NOMO-1 (cell line): ENCODE results near the gene LAIR2.
A peak's percentile ranks its signal among the peaks of the same experiment; 100 is the strongest.
"Not testable (repeated sequence)": the region's sequence is repeated elsewhere in the genome, so short reads cannot be mapped to it uniquely, and the experiment has no call there.

Source experiments
- DNase-seq, 2 experiments: peaks; one replicate each; lab custom pipeline; 2025; ENCODE audit not compliant: unreplicated experiment in 2 of 2; lab: John Stamatoyannopoulos, UW

LAIR2 gene

DNA sequence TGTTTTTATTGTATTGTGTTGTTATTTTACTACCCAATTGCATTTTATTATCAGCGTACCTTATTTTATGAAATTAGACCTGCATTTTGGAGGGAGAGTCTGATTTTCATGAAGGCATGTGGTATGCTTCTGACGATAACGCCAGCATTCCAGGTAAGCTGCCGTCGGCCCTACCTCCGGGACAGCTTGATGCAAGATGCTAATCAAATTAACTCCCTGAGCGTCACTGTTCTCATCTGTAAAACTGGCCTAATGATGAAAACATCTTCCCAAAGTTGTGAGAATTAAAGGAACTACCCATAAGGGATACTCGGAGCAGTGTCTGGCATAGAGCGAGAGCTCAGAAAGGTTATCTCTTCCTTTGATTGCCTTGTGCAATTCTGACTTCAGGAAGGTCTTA, 12.9 kb upstream of the LAIR2 start:
- DNase-seq: no peak

DNA sequence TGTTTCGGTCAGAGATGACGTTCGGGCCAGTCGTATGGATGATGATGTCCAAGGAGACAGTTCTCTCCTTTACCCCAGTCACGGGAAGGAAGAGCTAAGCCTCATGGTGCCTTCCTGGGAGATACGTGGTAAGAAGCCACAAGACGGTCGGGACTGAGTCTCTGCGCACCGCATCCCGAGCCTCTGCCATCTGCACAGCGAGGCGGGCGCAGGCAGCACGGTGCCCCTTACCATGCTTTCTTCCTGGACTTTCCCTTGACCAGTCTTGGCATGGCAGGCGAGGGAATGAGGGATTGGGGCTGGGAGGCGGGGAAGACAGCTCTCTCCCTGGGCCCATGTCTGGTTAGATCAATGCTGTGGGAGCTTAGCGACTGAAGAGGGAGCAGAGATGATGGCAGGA, 10.1 kb upstream of the LAIR2 start:
- no peak for DNase-seq

DNA sequence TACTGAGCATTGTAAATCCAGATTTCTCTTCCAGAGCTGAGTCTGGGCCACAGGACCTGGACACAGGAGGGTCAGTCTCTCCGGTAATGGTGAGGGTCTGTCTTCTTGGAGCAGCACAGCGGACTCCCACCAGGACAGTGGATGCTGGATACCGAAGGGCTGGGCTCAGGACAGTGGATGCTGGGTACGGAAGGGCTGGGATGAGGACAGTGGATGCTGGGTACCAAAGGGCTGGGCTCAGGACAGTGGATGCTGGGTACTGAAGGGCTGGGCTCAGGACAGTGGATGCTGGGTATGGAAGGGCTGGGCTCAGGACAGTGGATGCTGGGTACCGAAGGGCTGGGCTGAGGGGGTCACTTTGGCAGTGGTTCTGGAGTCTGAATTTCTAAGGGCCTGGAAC, 9.6 kb upstream of the LAIR2 start:
- not testable (repeated sequence) for DNase-seq

DNA sequence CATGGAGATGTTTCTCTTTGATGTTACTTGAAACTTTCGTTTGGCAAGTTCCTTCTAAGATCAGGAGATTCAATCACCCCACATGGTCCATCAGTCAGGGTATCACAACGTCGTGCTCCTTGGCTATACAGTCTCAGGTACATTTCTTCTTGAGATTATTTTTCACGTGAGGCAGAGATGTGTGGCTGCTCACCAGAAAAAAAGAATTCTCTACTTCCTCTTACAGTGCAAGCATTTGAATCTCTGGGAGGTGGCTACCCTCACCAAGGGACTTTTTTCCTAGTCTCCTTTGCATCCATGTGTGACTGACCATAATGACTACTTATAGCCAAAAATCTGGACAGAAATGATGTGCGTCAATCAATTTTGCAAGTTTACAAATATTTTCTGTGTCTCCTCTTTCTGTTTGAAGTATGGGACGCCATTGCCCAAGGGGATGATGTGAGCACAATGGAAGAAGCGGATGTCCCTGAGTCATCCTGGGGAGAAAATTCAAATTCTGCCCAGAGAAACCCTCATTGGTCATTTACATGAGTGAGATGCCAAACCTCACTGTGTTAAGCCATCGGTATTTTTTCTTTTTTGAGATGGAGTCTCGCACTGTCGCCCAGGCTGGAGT, 8.6 kb upstream of the LAIR2 start:
- DNase-seq: no peak

DNA sequence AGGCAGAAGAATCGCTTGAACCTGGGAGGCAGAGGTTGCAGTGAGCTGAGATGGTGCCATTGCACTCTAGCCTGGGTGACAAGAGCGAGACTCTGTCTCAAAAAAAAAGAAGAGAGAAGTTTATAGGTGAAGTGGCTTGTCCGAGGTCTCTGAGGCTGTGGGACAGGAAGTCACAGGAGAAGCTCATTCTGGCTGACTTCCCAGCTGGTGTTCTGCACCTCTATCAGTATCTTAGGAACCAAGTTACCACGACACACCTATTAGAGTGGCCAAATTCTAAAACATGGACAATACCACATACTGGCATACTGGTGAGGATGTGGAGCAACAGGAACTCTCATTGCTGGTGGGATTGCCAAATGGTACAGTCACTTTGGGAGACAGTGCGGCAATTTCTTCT, 7.3 kb upstream of the LAIR2 start:
- not testable (repeated sequence) for DNase-seq

DNA sequence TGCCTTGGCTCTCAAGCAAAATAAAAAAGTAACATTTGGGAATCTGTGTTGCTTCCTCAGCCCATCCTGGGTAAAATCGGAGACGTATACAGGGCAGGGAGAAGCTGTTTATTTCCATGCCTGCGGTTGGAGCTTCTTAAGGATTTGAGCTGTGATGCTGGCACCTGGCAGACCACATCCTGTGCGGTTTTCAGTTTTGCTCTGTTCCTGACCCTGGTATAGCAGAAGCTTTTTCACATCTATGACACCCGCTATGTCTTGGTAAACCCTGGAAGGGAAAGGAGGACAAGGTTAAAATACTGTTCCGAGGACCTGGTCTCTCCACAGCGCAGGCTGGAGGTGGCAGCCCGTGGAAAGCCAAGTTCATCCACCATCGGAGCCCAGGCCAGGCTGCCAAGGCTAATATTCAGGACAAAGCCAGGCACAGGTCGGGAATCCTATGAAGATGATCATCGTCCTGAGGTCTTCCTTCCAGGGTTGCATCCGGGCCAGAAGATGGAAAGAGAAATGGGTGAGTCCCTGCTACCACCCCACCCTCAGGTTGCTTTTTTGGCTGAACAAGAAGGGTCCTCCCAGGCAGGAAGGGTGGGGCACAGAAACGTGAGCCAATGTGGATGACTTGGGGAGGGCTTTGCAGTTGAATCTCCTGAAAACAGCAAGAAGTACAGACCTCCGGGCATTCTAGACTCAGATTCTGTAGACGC, 4.7 kb upstream of the LAIR2 start:
- not testable (repeated sequence) for DNase-seq

DNA sequence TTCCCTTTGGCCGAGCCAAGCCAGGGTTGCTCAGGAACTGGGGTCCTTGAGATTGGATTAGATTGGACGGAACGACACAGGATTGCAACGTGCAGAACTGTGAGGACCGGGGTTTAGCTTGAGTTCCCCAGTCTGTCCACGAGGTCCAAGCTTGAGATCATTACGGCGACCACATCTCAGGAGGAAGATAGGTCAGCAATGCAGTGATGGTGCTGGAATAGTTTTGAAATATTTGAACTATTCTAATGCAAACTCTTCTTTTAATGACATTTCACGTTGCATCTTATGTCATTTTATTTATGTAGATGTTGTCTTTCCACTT, 4.2 kb upstream of the LAIR2 start:
- DNase-seq: not testable (repeated sequence)

DNA sequence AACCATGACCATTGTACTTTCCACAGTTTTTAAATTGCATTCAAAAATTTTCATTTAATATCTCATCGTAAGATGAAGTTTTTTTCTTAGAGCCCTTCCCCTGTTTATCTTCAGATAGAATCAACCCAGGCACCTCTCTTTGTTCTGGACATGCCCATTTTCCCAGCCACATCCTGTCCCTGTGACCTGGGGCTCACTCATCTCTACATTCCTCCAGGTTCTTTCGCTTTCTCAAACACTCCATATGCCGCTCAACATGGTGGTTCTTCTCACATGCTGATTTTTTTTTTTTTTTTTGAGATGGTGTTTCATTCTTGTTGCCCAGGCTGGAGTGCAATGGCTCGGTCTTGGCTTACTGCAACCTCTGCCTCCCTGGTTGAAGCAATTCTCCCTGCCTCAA, 2.9 kb downstream of the LAIR2 start:
- not testable (repeated sequence) for DNase-seq

DNA sequence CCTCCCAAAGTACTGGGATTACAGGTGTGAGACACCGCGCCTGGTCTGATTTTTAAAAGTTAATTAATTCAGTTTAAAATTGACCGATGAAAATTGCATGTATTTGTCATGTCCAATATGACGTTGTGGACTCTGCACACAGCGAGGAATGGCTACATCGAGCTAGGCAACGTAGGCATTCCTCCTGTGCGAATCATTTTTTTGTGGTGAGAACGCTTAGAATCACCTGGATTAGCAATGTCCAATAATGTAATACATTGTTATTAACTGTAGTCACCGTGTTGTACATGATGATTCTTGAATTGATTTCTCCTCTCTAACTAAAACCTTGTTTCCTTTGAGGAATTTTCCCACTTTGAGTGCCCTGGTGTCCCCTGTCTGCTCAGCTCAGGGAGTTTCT, 3.4 kb downstream of the LAIR2 start:
- DNase-seq: no peak

DNA sequence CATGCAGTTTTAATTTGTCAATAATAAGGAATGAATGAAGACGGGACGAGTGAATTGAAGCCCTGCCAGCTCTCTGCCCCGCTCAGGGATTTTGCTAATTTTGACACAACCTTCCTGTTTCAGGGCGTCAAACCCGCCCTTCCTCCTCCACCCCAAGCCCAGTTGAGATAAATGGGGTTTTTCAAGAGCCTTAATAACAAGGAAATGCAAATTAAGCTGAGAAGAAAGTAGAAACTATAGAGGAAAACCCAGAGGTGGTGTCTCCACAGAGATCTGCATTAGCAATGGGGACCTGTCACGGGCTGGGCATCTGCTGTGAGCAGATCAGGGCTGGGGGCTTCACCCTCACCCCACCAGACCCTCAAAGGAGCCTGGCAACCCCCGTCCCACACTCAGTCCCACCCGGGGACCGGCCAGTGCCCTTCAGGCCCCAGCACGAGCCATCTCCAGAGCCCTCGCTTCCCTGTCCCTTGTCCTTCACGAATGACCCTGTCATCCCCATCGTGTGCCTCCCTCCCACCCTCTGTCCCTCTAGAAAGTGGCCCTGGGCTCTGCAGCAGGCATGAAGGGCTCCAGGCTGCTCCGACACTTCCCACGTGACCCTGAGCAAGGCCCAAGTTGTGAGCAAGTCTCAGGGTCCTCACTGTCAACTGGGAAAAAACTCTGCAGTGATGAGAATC, 4.5 kb downstream of the LAIR2 start:
- DNase-seq: not testable (repeated sequence)

DNA sequence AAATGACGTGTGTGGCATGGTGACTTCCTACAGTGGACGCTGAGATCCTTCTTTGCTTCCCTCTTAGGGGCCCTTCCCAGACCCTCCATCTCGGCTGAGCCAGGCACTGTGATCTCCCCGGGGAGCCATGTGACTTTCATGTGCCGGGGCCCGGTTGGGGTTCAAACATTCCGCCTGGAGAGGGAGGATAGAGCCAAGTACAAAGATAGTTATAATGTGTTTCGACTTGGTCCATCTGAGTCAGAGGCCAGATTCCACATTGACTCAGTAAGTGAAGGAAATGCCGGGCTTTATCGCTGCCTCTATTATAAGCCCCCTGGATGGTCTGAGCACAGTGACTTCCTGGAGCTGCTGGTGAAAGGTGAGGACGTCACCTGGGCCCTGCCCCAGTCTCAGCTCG, 5.2 kb downstream of the LAIR2 start:
- no peak for DNase-seq

DNA sequence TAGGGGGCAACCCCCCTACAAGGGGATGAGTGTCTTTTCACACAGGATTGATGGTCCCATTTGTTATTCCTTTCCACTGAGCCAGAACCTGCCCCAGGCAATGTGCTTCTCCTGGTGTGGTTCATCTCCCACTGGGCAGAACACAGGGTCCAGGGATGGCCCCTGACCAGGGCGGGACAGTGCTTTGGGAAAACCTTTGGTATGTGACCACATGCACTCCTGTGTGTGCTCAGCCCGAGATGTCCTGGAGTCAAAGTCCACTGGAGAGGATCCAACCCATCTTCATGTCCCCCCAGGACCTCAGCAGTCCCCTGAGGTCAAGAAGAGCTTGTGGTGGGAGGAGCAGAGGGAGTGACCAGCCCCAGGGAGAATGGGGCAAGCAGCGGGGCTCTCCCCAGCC, 5.9 kb downstream of the LAIR2 start:
- DNase-seq: not testable (repeated sequence)

DNA sequence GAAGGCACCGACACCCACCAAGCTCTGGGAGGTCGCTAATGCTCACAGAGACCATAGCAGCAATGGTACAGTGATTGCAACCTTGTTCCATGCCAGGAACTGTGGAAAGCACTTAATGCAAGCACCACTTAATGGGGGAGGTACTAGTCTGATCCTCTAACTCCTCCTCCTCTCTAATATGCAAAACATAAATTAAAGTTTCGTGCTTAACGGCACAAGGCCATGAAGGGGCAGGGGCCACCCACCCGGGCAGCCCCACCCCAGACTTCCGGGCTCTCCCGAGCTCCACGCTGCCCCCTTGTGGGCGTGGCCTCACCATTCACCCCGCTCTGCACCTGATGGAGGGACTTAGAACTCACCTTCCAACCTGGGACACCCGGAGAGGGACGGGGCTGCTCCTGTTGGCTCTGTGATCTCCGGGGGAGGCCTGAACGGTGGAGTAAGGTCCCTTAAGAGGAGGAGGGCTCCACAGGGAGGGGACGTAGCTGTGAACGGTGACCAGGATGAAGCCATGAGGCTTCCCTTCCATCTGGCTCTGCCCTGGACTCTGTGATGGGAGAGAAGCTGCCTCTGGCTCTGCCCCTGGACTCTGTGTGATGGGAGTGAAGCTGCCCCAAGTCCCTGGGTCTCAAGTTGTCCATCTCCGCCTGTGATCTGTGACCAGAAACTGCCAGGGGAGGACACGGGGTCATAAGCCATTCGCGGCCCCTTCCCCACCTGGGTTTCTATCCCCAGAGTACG, 6.7 kb downstream of the LAIR2 start:
- not testable (repeated sequence) for DNase-seq

DNA sequence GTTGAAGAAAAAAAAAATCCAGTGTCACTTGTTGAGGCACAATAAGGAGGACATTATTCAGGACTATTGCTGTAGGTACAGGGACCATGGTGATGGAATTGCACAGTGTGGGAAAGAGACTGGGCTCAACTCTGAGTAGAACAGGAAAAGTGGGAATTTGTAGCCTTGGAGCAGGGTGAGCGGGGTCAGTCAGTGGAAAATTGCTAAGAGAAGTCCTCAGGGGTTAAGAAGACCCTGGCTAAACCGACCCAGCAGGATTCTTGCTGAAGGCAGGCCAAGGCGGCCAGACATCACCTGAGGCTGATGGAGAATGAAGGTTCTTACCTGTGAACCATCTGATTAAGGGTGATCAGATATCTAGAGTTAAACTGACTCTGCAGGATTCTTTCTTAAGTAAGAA, 12.5 kb downstream of the LAIR2 start:
- DNase-seq: no peak

DNA sequence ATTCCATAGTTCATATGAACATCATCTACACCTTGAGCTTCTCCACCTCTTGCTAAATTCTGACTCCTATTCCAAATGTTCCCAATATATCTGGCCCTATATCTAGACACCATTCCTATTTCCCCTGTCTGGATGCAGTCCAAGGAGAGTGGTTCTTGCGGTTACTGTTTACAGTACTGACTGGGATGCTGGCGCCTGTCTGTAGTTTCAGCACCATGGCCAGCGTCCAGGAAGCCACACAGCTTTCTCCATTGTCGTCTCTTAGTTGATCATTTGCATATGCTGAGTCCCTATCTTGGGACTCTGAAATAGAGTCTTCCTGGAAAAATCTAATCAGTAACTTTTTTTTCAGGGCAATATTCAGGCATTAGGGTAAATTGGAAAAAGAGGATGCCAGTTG, 14.9 kb downstream of the LAIR2 start:
- DNase-seq: peak; percentile 53 to 62

DNA sequence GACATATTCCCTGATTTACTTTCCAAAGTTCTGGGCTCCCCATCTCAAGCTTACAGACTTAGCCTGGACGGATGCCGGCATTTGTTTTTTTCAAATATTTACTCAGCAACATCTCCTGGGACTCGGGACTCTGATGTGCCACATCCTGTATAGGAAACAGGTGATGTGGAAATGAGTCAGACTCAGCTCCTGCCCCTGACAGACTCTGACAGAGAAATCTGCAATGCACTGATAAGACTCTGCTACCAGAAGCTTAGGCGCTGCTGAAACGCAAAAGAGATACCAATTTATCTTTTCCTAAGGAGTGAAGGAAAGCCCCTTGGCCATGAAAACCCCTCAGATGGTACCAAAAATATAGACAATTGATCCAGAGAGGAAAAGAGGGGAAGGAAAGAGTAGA, 16.2 kb downstream of the LAIR2 start:
- no peak for DNase-seq

DNA sequence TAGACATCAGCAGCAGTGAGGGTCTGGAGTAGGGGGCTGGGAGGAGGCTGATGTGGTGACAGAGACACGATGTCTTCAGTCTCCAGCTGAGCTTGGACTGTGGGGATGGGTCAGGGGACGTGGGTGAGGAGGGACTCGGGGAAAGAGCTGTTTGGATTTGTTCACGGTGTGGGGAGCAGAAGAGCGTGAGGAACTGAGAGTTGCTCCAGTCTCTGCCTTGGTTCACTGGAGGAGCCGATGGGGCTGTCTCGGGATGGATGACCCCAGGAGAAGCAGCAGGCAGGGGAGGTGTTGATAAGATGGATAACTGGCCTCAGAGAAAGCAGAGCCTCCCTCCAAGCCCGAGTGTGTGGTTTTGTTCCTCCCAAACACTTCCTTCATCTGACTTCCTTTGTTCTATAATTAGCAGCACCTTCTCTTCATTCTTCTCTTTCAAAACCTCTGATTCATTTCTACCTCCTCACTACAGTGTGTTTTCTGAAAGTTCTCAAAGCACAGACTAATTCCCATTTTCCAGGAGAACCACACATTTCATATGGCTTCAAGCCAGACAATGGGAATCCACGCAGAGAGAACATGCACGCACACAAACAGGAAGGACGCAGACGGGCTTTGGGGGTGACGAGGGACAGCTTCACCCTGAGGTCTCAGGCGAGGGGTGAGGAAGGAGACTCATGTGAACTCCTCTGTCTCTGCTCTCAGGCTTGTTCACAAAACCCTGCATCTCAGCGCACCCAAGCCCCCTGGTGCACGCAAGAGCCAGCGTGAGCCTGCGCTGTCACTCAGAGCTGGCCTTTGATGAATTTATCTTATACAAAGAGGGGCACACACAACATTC, 18.6 kb downstream of the LAIR2 start:
- DNase-seq: peak; percentile 35 to 43

DNA sequence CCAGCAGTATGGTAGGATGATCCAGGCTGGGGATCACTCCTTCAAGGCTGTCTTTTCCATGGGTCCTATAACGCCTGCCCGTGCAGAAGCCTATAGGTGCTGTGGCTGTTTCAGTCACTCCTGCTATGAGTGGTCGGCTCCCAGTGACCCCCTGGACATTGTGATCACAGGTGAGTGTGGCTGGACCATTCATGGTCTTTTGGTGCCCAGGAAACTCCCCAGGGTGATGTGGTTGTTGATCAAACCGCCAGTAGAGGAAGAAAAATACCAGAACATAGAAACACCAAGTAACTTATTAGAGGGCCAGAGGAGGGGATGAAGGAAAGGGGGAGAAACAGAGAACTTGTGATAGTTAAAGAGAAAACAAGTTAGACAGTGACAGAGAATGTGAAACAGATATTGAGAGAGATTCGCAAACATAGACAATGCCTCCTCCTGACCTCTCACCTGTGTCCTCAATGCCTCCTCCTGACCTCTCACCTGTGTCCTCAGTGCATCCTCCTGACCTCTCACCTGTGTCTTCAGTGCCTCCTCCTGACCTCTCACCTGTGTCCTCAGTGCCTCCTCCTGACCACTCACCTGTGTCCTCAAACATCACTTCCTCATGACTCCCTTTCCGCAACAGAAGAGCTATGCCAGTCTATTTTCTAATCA, 19.4 kb downstream of the LAIR2 start:
- DNase-seq: no peak

DNA sequence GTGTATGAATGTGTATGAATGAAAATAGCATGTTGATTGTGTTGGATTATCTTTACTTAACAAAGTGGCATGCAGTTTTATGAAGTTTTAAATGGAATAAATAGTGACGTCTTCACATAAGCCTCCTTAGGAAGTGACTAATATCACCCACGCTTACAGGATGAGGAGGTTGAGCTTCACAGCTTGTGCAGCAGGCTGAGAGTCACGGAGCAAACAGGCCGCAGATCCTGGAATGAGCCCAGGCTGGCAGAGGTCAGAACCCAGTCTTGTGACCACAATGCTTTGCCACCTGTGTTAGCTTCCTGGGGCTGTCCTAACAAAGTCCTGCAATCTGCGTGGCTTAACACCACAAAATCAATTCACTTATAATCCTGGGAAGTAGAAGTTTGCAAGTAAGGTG, 20.8 kb downstream of the LAIR2 start:
- DNase-seq: no peak

DNA sequence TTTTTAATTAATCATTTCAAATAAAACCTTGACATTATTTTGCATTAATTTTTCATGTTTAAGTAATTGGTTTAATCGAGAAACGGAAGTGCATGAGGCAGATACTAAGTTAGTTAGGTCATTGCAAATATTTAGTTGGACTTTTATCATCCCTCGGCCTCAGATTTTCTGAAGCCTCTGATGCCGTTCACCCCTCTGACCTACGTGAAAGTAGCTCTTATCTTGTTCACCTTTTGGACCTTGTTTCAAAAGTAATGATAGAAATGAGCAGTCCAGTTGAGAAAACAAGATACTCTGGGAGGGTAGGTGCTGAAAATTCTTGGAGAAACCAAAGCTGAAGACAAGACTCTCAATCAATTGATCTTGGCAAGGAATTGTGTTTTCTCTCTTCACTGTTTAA, 23.0 kb downstream of the LAIR2 start:
- DNase-seq: no peak
